ENCODE measurements around the gene UCHL1.

GRCh38 chr4:41280010-41280409 is 23.3 kb downstream of the UCHL1 start:
- TF ChIP-seq CTCF (IDR thresholded peaks at IDR 0.05), result no peak
- no peak for TF ChIP-seq POLR2A (IDR thresholded peaks at IDR 0.05)

All from right lobe of liver (tissue), 4 donors.